ENCODE data around the gene GNGT1.
"Not testable (repeated sequence)": the region's sequence is repeated elsewhere in the genome, so short reads cannot be mapped to it uniquely, and the experiment has no call there.

Gene GNGT1

DNA sequence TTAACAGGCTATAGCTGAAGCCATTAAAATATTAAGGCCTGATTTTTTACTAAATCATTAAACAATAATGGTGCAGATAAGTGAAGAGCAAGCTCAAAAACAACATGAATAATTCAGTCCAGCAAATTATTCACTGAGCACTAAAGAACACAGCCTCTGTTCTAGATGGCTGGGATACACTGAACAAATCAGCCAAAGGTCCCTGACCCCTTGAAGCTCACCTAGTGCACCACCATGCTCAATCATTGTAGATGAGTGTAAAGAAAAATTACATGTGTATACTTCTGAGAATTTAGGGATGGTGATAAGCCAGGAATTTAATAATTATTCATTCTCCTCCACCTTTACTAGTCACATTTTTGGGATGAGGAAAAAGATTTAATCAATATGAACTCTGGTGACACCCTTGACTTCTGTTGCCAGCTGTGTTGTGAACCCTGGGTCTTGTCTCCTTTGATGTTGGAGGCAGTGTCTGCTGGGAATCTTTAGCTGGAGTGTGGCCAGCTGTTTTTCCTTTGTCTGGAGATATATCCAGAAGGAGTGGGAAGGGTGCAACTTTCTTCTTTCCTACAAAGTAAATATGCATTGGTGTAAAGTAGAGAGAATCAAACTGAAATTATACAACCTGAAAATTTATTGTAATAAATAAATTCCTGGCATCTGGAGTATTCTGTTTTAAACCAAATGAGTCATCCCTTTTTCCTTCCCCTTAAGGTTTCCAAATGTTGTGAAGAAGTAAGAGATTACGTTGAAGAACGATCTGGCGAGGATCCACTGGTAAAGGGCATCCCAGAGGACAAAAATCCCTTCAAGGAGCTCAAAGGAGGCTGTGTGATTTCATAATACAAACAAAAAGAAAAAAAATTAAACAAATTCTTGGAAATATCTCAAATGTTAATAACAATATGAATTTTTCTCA lies 4.0 kb downstream of the GNGT1 start:
- no peak for DNase-seq

- DNase-seq: not testable (repeated sequence)
Observed at GRCh38 chr7:93911242-93911641, 4.9 kb downstream of the GNGT1 start.

DNA sequence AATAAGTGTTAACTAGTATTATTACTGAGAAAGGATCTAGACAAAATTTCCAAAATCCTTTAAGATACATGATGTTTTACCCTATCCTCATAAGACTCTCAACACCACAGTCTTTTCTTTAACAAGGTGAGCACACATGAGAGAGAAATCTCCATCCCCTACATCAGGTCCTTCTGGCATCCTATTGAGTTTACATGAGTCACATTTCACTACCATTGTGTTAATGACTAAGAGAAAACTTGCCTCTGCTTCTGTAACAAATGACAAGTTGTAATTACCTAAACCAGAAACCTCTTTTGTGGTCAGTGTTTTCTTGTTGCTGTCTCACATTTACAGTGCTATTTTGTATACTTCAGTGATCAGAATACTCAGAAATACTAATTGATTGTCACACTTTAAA lies 5.3 kb downstream of the GNGT1 start:
- not testable (repeated sequence) for DNase-seq

GRCh38 chr7:93913197-93913596 lies 6.8 kb downstream of the GNGT1 start:
- DNase-seq: no peak

DNA sequence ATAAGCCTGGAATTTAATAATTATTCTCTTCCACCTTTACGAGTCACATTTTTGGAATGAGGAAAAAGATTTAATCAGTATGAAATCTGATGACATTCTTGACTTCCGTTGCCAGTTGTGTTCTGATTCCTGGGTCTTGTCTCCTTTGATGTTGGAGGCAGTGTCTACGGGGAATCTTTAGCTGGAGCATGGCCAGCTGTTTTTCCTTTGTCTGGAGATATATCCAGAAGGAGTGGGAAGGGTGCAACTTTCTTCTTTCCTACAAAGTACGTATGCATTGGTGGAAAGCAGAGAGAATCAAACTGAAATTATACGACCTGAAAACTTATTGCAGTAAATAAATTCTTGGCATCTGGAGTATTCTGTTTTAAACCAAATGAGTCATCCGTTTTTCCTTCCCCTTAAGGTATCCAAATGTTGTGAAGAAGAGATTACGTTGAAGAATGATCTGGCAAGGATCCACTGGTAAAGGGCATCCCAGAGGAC lies 8.3 kb downstream of the GNGT1 start:
- DNase-seq: no peak

DNA sequence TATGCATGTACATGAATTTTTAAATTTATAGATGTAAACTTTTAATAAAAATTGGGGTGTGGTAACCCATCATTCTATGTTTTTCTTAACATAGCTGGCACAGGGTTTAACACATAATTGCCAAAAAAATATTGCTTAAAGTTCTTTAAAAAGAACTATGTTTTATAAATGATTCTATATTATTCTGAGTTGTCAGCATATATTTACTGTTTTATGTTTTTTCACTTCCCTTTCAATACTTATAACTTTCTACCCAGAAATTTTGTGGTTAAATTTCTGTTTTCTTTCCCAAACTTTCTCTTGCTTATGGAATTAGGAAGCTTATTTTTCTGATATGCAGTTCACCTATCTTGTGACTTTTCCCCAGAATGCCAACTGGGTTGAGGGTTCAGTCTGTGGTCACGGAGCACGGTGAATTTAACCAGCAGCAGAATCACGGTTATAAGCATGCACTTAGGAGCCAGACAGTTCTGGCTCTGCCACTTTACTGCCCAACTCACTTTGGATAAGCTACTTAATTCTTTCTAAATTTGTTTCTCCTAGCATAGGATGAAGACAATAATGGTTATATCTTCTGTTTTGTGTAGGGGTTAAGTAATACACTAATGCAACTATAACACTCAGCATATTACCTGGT lies 9.0 kb downstream of the GNGT1 start:
- DNase-seq: not testable (repeated sequence)

- DNase-seq: not testable (repeated sequence)
Observed at GRCh38 chr7:93915888-93916287, 9.5 kb downstream of the GNGT1 start.

GRCh38 chr7:93916315-93916714 lies 9.9 kb downstream of the GNGT1 start:
- DNase-seq: not testable (repeated sequence)

- no peak for DNase-seq
Observed at GRCh38 chr7:93920496-93921182, 14.3 kb downstream of the GNGT1 start.

GRCh38 chr7:93921186-93921585 lies 14.8 kb downstream of the GNGT1 start:
- no peak for DNase-seq

DNA sequence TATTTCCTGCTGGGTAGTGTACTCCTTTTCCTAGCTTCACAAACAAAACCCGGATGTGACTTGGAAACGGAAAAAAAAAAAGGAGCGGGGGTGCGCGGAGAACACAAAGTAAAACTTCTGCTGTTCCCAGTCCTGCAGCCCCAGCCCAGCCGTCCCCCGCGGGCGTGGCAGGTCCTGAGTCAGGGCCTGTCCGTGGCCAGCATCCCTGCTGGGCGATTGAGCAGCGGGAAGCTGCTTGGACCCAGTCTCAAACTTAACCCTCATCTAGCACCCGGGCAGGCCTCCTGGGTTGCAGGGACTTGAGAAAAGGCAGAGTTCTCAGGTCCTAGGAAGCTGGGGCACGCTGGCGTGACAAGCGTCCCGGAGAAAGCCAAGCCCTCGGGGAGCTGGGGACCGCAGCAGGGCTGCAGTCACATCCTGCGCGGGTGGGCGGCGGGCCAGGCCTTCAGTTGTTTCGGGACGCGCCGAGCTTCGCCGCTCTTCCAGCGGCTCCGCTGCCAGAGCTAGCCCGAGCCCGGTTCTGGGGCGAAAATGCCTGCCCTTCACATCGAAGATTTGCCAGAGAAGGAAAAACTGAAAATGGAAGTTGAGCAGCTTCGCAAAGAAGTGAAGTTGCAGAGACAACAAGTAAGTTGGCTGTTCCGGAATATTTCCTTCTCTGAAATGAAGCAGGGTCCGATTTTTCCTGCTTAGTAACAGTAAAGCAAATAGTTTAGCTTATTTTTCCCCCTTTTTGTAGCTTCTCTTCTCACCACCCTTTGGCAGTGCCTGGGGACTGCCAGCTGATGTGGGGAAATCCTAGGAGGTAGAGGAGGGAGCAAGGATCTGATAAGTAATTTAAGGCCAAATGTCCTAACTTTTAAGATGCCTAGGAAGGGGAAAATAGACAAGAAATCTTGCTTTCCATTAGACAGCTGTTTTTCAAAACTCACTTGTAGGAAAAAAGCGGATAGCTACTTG lies 15.5 kb downstream of the GNGT1 start, which contains the start of gene GNG11:
GNG11 (plus strand) TSS at position 129 of the 960 bp plus-strand sequence; CDS start at position 532, 403 bp downstream.
- peak; percentile 71 for DNase-seq

- DNase-seq: no peak
Observed at GRCh38 chr7:93923296-93923695, 16.9 kb downstream of the GNGT1 start.

GRCh38 chr7:93923942-93924341 lies 17.6 kb downstream of the GNGT1 start:
- DNase-seq: no peak

DNA sequence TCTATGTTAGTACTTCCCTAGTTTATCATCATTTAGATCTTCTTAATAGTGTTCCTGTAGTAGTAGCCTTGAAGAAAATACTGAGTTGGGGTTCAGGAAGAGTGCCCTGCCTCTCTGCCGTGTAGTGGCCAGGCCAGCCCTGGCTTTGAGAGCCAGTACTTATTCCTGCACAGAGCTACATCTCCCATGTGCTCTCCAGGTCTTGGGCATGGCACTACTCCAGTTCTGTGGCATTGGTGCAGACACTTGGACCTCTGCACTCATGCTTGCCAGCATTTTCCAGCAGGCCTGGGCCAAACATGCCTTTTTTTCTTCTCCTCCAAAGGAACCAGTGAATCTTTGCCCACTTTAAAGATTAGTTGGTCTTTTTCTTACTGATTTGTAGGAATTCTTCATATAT lies 20.4 kb downstream of the GNGT1 start:
- DNase-seq: no peak

DNA sequence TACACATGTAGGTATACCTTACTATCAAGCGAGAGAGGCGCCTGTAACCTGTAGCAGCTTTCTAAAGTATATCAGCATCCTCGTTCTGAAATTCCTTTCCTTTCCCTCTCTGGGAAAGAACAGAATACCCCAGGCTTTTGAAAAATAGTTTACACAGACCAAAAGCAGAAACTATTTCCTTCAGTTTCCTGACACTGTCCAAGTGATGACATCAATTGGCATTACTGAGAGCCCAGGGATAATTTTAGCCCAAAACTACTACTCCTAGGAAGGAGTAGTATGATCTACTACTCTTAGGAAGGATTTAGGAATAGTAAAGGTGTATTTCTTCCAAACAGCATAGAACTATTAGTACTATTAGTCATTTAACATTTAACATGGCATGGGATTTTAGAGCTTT lies 21.2 kb downstream of the GNGT1 start:
- DNase-seq: no peak

DNA sequence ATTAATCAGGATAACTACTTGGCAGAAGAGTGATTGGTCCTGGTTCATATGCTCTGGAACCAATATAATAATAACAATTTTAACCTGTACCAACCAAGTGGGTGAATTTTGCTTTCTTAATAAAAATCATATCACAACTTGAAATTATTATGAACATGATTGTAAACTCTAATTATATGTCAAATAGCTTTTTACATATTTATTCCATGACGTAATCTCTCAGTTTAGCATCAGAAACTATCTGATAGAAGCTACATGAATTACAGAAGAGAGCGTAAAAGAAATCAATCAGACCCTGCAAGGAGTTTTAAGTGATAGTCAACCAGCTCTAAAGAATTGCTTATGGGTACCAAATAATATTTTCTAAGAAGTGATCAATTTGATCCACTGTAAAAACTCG lies 25.3 kb downstream of the GNGT1 start:
- no peak for DNase-seq

DNA sequence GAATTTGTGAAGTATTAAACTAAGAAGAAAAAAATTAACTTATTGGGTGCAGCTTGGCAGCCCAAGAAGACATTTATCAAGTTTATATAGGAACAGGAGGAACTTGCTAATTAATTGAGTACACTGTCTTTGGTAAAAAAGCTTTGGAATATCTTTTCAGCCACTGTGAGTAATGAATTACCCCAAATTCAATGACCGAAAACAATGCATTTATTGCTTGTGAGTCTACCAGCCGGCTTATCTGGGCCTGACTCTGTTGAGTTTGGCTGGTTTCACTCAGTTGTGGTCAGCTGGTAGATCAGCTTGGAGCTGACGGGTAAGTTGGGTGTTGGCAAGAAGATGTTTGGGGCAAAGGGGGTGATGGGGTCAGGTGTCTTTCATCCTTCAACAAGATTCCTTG lies 26.8 kb downstream of the GNGT1 start:
- no peak for DNase-seq

- no peak for DNase-seq
Observed at GRCh38 chr7:93935102-93935501, 28.7 kb downstream of the GNGT1 start.

DNA sequence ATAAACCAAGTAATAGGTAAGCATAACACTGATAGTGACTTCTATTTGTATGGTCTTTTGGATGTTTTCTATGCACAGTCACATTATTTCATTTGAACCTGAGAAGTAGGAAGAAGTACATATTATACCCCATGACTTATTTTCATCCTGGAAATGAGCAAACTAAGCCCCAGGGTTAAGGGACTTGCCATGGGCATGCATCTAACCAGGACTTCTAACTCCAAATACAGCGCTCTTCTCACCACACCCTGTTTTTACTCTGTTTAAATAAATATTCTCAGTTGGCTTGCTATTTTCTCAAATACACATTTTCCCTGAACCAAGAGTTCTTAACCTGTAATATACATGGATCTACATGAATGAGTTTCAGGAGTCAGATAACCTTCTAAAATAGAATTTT lies 31.5 kb downstream of the GNGT1 start:
- no peak for DNase-seq

GRCh38 chr7:93938293-93938692 lies 31.9 kb downstream of the GNGT1 start:
- DNase-seq: no peak

DNA sequence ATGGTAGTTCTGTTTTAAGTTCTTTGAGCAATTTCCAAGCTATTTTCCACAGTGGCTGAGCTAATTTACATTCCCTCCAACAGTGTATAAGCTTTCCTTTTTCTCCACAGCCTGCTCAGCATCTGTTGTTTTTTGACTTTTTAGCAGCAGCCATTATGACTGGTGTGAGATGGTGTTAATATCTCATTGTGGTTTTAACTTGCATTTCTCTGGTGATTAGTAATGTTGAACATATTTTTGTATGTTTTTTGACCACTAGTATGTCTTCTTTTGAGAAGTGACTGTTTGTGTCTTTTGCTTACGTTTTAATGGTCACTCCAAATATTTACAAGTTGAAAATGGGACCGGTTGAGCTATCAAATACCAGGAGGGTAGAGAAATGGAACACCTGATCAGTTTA lies 35.6 kb downstream of the GNGT1 start:
- no peak for DNase-seq
